Measurements from ENCODE around the gene TRAIP.

DNA sequence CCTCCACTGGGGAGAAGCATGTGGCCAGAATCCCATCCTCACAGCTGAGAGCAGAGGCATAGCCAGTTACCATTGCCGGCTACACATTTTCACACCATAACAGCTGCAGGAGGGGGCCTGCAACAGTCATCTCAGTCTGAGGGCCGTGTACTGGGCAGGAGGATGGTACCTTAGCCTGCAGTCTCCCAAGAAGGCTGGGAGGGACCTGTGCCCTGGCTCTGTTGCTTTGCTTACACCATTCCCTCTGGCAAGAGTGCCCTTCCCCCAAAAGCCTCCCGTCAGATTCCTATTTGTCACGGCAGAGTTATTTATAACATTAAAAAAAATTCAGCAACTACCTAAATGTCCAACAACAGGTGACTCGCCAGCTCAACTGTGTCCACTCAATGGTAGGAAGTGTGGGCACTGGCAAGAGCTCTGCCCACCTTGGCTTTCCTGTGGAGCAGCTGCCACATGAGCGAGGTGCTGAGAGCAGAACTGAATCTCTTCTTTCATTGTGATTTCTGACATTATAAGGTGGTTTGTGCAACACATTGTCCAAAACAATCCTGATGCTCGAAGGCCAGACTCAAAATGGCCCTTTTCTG, 8.9 kb upstream of the TRAIP start:
- TF ChIP-seq CTCF (IDR thresholded peaks at IDR 0.05; ENCODE audit: low read depth, low read length, poor library complexity, severe bottlenecking), result no peak
- TF ChIP-seq EZH2phosphoT487 (IDR thresholded peaks at IDR 0.05; ENCODE audit: borderline replicate concordance, low read length), result no peak
